Stimulated activated CD8-positive, alpha-beta memory T cell treated with anti-CD3 and anti-CD28 coated beads, Interleukin-12 subunit alpha, Interleukin-12 subunit beta, amount 100 ng/mL, for 1 hour (primary cell): ENCODE results near the gene PRKAR1B.
"Not testable (repeated sequence)": the region's sequence is repeated elsewhere in the genome, so short reads cannot be mapped to it uniquely, and the experiment has no call there.

Experiments used
- DNase-seq: peaks from one replicate; pipeline ENCODE4 v3.0.0-alpha.2; 2020; ENCODE audit warnings: low read depth

The PRKAR1B gene

DNA sequence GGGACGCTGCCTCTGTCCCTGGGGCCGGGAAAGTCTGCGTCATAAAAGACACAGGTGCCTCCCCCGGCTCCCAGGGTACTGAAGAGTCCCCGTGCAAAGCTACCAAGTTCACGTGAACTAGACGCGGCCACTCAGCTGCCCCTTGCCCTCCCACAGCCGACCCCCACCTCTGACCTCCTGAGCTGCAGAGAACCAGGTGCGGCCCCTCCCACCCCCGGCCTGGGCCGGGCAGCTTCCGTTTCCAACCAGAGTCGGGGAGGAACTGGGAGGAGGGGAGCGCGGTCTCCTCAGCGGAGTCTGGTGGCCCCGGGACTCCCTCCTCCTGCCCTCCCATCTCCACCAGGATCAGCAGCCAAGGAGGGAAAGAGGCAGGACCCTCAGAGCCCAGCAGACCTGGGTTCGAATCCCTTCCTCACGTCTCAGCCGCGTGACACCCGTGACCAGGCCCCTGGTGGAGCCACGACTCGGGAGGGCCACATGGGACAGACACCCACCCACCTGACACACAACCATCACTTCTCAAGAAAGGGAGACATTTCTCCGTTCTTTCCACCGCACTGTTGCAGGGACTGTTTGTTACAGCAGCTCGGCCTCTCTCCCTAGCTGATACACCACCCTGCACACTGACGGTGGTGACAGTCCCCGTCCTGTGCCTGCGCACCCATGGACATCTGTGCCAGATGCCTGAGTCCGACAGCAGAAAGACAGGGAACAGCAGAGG, 170.1 kb downstream of the PRKAR1B start:
- no peak for DNase-seq

DNA sequence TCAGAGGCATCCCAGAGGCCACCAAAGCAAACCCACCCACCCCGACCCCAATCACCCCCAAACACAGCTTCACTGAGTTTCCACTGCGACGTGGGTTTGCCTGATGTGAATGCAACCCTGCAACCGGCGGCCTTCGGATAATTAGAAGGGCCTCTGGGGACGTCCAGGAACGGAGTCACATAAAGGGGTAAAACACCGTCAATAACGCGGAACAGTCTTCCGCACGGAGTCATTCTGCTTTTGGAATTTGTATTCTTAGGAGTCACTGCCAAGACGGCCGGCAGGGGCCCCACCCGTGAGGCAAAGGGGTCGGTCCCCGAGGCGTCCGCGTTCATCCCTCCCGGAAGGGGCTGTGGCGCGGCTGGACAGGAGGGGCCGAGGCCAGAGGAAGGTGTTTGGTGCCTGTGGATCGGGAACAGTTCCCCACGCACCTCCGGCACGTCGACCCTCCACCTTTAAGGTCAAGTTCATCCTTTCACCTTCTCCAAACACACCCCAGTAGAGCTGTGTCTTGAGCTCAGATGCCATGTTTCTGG, 170.7 kb downstream of the PRKAR1B start:
- no peak for DNase-seq

DNA sequence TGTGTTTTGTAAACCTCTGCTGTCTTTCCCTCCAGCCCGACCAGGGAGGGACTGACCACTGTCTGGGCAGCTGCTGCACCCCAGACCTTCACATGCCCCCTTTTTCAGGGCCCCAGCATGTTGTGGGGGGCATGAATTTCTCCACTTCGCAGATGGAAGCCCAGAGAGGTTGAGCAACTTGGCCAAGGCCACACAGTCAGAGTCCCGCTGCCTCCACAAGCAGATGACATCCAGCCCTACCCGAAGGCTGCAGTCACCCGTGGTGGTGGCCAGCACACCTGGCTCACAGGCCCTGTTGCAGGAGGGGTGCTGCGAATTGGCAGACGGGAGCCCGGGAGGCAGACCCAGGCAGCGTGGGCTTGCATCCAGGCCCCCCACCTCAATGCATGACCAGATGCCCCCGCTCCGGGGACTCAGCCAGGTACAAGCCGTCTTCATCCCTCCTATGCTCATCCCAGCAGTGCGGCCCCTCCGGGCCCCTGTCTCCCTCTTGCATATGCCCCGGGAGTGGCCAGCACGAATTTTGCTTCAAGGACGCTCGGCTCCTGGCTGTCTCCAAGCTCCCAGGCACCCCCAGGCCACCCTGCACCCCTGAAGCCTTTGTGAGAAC, 171.4 kb downstream of the PRKAR1B start:
- DNase-seq = no peak

- no peak for DNase-seq
Measured at GRCh38 chr7:553636-554111, 173.4 kb downstream of the PRKAR1B start.

GRCh38 chr7:552868-553635, 174.0 kb downstream of the PRKAR1B start:
- no peak for DNase-seq

DNA sequence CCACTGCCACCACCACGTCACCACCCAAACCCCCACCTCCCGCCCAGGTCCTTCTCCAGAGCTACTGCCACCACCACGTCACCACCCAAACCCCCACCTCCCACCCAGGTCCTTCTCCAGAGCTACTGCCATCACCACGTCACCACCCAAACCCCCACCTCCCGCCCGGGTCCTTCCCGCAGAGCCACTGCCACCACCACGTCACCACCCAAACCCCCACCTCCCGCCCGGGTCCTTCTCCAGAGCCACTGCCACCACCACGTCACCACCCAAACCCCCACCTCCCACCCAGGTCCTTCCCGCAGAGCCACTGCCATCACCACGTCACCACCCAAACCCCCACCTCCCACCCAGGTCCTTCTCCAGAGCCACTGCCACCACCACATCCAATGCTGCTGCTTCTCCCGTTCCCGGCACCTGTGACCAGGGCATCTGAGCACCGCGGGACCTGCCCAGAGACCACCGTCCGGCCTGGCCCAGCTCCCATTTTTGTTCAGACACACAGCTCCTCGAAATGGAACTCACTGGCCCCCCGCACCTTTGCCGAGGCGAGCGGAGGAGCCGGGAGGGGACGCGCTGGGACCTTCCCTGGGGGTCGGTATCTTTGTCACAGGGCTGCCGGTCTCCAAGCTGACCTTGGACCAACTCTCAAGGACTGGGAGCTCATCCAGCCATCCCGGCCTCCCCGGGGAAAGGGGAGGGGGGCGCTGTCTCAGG, 174.8 kb downstream of the PRKAR1B start:
- DNase-seq = not testable (repeated sequence)

- not testable (repeated sequence) for DNase-seq
Measured at GRCh38 chr7:551615-551970, 175.5 kb downstream of the PRKAR1B start.

DNA sequence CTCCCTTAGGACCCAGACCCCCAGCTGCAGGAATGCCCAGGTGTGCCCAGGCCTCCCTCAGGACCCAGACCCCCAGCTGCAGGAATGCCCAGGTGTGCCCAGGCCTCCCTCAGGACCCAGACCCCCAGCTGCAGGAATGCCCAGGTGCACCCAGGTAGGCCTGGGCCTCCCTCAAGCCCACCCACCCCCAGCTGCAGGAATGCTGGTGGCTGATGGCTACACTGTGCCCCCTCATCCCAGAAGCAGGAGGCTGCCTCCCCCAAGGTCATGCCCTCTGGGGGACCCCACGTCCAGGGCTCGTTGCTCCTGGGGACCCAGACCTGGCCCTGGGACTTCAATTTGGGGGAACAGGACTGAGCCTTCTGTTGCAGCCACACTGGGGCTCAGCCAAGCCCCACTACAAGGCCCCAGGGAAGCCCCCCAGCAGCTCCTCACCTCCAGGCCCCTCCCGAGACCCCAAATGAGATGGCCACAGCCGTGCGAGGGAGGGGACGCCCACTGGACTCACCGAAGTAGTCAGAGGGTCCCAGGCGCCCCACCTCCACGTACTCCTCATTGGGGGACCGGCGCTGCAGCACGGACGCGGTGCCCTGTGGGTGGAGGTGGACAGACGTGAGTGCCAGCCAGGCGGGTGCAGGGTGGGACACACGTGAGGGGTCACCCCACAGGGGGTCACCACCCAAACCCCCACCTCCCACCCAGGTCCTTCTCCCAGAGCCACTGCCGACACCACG, 176.0 kb downstream of the PRKAR1B start:
- DNase-seq = no peak

GRCh38 chr7:549891-550625, 177.0 kb downstream of the PRKAR1B start:
- no peak for DNase-seq

DNA sequence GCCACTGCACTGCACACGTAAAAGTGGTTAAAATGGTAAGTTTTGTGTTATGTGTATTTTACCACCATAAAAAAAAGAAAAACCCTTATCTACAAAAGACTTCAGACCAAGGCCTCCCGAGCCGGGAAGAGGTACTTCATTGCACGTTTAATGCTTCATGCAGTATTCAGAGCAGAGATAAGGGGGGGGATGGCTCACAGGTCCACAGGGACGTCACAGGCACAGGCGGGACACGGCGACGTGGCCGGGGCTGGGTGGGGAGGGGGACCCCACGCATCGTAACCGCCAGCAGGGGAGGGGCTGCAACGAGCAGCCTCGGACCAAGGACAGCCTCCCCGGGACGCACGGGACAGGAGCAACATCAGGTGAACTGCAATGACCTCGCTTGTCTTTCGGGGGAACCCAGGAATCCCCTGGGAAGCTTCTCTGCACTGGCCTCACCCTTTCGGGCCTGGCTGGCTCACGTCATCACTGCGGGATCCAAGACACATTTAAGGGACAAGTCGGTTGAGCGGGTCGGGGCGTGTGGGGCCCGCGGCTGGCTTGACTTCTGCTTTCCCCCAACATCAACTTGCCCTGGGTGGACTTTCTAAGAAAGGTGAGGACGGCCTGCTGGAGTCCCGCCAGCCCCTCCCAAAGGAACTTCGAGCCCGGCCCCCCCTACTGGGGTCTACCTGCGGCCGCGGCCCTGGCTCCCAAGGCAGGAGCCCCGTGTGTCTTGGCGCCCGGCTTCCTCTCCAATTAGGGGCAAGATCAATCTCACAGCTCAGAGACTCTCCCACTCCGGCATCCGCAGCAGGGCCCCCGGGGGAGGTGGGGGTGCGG, 177.8 kb downstream of the PRKAR1B start:
- DNase-seq = no peak

DNA sequence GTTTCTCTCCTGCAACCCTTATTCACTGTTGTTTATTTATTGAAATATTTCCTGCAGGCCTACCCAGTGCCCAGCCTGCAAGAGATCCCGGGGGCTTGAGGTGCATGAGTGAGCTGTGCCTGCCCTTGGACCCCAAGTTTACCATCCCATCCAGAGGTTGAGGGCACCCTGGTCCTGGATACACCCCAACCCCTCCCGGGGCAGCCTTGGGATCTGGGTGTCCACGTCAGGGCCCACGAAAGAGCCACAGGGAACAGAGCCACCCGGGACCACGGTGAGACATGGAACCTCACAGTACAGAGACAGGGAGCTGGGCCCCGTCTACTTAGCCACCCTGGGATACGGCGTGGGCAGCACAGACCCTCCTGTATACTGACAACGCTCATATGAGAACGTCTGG, 178.7 kb downstream of the PRKAR1B start:
- no peak for DNase-seq

- no peak for DNase-seq
Measured at GRCh38 chr7:545470-545869, 181.6 kb downstream of the PRKAR1B start.

- DNase-seq = no peak
Measured at GRCh38 chr7:544338-545221, 182.5 kb downstream of the PRKAR1B start.

- DNase-seq = no peak
Measured at GRCh38 chr7:543501-544337, 183.4 kb downstream of the PRKAR1B start.

DNA sequence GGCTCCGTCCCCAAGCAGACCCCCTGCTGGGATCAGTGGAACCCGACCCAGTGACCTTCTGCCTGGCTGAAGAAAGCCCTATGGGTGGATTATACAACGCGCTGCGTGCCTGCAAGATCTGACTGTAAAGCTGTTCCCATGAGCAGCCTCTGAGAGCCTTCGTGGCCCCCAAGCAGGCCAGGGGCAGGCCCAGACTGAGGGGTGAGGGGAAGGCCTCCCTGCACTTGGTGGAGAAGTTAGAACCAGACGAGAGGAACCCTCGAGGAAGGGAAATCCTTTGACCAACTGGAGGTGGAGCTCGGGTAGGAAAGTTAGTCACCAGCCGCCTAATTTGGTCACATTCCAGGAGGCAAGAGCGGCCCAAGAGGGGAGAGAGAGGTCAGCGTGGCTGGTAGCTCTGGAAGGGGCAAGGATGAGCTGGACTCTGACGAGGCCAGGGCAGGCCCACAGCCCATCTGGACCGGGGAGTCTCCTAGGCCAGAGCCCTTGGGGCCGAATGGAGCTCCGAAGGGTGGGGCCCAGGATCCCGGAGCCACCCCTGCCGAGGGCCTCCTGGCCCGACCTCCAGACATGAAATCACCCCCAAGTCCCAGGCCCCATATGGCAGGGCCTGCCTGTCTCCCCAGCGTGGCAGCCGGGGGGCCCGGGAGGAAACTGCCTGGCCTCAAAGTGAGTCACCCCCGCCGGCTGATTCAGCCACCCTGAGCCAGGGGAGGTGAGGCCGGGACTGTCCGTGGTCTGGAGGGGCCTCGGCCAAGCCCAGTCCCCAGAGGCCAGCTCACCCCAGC, 184.2 kb downstream of the PRKAR1B start:
- DNase-seq = no peak

DNA sequence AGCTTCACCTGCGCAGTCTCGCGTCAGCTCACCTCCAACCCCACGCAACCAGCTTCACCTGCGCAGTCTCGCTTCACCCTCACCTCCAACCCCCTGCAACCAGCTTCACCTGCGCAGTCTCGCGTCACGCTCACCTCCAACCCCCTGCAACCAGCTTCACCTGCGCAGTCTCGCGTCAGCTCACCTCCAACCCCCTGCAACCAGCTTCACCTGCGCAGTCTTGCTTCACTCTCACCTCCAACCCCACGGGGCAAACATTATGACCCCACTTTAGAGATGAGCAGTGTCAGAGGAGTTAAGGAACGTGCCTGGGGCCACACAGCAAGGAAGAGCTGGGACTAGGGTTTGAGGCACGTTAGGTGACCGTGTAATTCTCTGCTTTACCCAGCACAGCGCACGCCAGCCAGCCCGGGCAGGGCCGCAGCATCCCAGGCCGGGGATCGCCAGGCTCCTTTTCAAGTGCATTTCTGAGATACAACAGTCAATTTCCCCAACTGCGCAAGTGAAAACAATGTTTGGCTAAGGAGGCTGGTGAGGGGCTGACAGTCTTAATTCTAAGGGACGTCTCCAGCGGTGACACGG, 184.9 kb downstream of the PRKAR1B start:
- DNase-seq = no peak

DNA sequence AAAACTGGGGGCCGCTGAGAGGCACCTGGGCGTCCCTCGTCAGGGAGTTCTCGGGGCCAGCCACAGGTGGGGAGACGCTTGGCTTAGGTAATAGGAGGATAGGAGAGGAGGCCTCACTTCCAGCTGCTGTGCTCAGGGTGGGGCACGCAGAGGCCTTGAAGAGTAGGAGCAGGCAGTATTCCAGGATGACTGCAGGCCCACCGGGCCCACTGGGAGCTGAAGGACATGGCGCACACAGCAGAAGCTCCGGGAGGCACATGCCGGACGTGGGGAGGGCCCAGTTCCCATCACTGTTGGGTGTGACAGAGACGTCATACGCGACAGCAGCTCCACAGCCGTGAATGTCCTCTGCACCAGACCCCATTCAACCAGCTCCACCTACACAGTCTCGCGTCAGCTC, 185.4 kb downstream of the PRKAR1B start:
- DNase-seq = no peak
